ENCODE data around the gene SLC6A1. TPM values are rescaled to one million over a fixed set of nuclear protein-coding genes. Genes with fewer than 3 reads are reported as not detected.

The SLC6A1 gene
- polyA plus RNA-seq, 2 donors, result 6.9 to 12.7 TPM

GRCh38 chr3:11024181-11024580 lies 31.6 kb downstream of the SLC6A1 start:
- peaks cover 0 to 6% of the 10 kb centered on the region in 2 donors for H3K36me3 ChIP-seq (ENCODE audit: control insufficient read depth in 2 of 2, insufficient read depth in 2 of 2, low read length in 1 of 2)
- no peaks in the 10 kb centered on the region for H3K4me1 ChIP-seq (ENCODE audit: control insufficient read depth in 2 of 2, insufficient read depth in 2 of 2, low read length in 1 of 2)
- H3K27me3 ChIP-seq (ENCODE audit: control insufficient read depth in 1 of 2, insufficient read depth in 2 of 2, low read length in 2 of 2), result no peaks in the 10 kb centered on the region
- WGBS, 2 donors, result 81 to 88% methylated on average over 4 of the region's 4 CpGs
- H3K4me3 ChIP-seq (ENCODE audit: low read depth in 1 of 2, low read length in 2 of 2), result no peak overlapping the region
- H3K27ac ChIP-seq (ENCODE audit: low read depth in 2 of 2, low read length in 1 of 2), result no peak overlapping the region
- peaks cover 0 to 7% of the 10 kb centered on the region in 2 donors for H3K9me3 ChIP-seq (ENCODE audit: control insufficient read depth in 2 of 2, insufficient read depth in 1 of 2, low read depth in 1 of 2, low read length in 1 of 2)

- Histone ChIP-seq H3K4me3 (ENCODE audit: low read depth in 1 of 2, low read length in 2 of 2) (no peak overlapping the region), H3K27ac (ENCODE audit: low read depth in 2 of 2, low read length in 1 of 2) (no peak overlapping the region), H3K36me3 (ENCODE audit: control insufficient read depth in 2 of 2, insufficient read depth in 2 of 2, low read length in 1 of 2) (peaks cover 0 to 4% of the 10 kb centered on the region in 2 donors), H3K4me1 (ENCODE audit: control insufficient read depth in 2 of 2, insufficient read depth in 2 of 2, low read length in 1 of 2) (no peaks in the 10 kb centered on the region), H3K27me3 (ENCODE audit: control insufficient read depth in 1 of 2, insufficient read depth in 2 of 2, low read length in 2 of 2) (no peaks in the 10 kb centered on the region), H3K9me3 (ENCODE audit: control insufficient read depth in 2 of 2, insufficient read depth in 1 of 2, low read depth in 1 of 2, low read length in 1 of 2) (peaks cover 0 to 7% of the 10 kb centered on the region in 2 donors)
- WGBS, 2 donors, result 71 to 72% methylated on average over 3 of the region's 3 CpGs
Measured at GRCh38 chr3:11029948-11030347, 37.4 kb downstream of the SLC6A1 start.

GRCh38 chr3:11033871-11034270 lies 41.3 kb downstream of the SLC6A1 start:
- Histone ChIP-seq H3K4me1 (ENCODE audit: control insufficient read depth in 2 of 2, insufficient read depth in 2 of 2, low read length in 1 of 2) (no peaks in the 10 kb centered on the region), H3K4me3 (ENCODE audit: low read depth in 1 of 2, low read length in 2 of 2) (no peak overlapping the region), H3K36me3 (ENCODE audit: control insufficient read depth in 2 of 2, insufficient read depth in 2 of 2, low read length in 1 of 2) (peaks cover 0 to 2% of the 10 kb centered on the region in 2 donors), H3K9me3 (ENCODE audit: control insufficient read depth in 2 of 2, insufficient read depth in 1 of 2, low read depth in 1 of 2, low read length in 1 of 2) (peaks cover 0 to 4% of the 10 kb centered on the region in 2 donors), H3K27me3 (ENCODE audit: control insufficient read depth in 1 of 2, insufficient read depth in 2 of 2, low read length in 2 of 2) (no peaks in the 10 kb centered on the region), H3K27ac (ENCODE audit: low read depth in 2 of 2, low read length in 1 of 2) (no peak overlapping the region)
- 86 to 90% methylated on average over 3 of the region's 3 CpGs for WGBS, 2 donors

DNA sequence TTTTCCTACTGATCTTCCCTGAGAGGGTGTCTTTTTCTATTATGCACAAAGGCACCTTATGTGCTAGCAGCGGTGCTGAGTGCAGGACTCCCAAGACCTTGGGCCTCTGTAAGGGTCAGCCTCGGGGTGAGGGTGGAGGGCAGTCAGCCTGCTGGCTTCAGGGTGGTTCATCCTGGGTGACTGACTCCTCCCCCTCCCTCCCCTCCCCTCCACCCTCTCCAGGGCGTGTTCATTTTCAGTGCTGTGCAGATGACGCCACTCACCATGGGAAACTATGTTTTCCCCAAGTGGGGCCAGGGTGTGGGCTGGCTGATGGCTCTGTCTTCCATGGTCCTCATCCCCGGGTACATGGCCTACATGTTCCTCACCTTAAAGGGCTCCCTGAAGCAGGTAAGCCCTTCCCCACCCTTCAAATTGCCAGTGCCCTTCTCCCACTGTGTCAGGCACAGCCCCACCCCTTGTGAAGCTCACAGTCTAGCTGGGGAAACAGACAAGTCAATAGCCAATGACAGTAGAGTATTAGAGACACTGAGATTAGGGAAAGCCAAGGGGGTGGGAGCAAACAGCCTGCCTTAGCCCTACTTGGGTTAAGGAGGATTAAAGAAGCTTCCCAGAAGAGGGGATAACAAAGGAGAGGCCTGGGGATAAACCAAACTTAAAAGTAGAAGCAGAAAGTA lies 41.9 kb downstream of the SLC6A1 start:
- no peak overlapping the region for H3K4me3 ChIP-seq (ENCODE audit: low read depth in 1 of 2, low read length in 2 of 2)
- no peak overlapping the region for H3K27ac ChIP-seq (ENCODE audit: low read depth in 2 of 2, low read length in 1 of 2)
- WGBS, 2 donors, result 57 to 64% methylated on average over 5 of the region's 5 CpGs
- H3K36me3 ChIP-seq (ENCODE audit: control insufficient read depth in 2 of 2, insufficient read depth in 2 of 2, low read length in 1 of 2), result peaks cover 0 to 2% of the 10 kb centered on the region in 2 donors
- H3K4me1 ChIP-seq (ENCODE audit: control insufficient read depth in 2 of 2, insufficient read depth in 2 of 2, low read length in 1 of 2), result no peaks in the 10 kb centered on the region
- H3K9me3 ChIP-seq (ENCODE audit: control insufficient read depth in 2 of 2, insufficient read depth in 1 of 2, low read depth in 1 of 2, low read length in 1 of 2), result peaks cover 0 to 4% of the 10 kb centered on the region in 2 donors
- no peaks in the 10 kb centered on the region for H3K27me3 ChIP-seq (ENCODE audit: control insufficient read depth in 1 of 2, insufficient read depth in 2 of 2, low read length in 2 of 2)

- no peak overlapping the region for H3K4me3 ChIP-seq (ENCODE audit: low read depth in 1 of 2, low read length in 2 of 2)
- no peaks in the 10 kb centered on the region for H3K4me1 ChIP-seq (ENCODE audit: control insufficient read depth in 2 of 2, insufficient read depth in 2 of 2, low read length in 1 of 2)
- 81 to 83% methylated on average over 19 of the region's 19 CpGs for WGBS, 2 donors
- peaks cover 0 to 4% of the 10 kb centered on the region in 2 donors for H3K9me3 ChIP-seq (ENCODE audit: control insufficient read depth in 2 of 2, insufficient read depth in 1 of 2, low read depth in 1 of 2, low read length in 1 of 2)
- H3K27ac ChIP-seq (ENCODE audit: low read depth in 2 of 2, low read length in 1 of 2), result no peak overlapping the region
- peaks cover 0 to 2% of the 10 kb centered on the region in 2 donors for H3K36me3 ChIP-seq (ENCODE audit: control insufficient read depth in 2 of 2, insufficient read depth in 2 of 2, low read length in 1 of 2)
- no peaks in the 10 kb centered on the region for H3K27me3 ChIP-seq (ENCODE audit: control insufficient read depth in 1 of 2, insufficient read depth in 2 of 2, low read length in 2 of 2)
Measured at GRCh38 chr3:11035757-11036505, 43.4 kb downstream of the SLC6A1 start.

- Histone ChIP-seq H3K27me3 (ENCODE audit: control insufficient read depth in 1 of 2, insufficient read depth in 2 of 2, low read length in 2 of 2) (no peaks in the 10 kb centered on the region), H3K4me1 (ENCODE audit: control insufficient read depth in 2 of 2, insufficient read depth in 2 of 2, low read length in 1 of 2) (no peaks in the 10 kb centered on the region), H3K4me3 (ENCODE audit: low read depth in 1 of 2, low read length in 2 of 2) (no peak overlapping the region), H3K27ac (ENCODE audit: low read depth in 2 of 2, low read length in 1 of 2) (no peak overlapping the region), H3K9me3 (ENCODE audit: control insufficient read depth in 2 of 2, insufficient read depth in 1 of 2, low read depth in 1 of 2, low read length in 1 of 2) (peaks cover 0 to 4% of the 10 kb centered on the region in 2 donors), H3K36me3 (ENCODE audit: control insufficient read depth in 2 of 2, insufficient read depth in 2 of 2, low read length in 1 of 2) (peaks cover 0 to 2% of the 10 kb centered on the region in 2 donors)
- 56 to 60% methylated on average over 24 of the region's 24 CpGs for WGBS, 2 donors
Measured at GRCh38 chr3:11037241-11037873, 44.8 kb downstream of the SLC6A1 start.

DNA sequence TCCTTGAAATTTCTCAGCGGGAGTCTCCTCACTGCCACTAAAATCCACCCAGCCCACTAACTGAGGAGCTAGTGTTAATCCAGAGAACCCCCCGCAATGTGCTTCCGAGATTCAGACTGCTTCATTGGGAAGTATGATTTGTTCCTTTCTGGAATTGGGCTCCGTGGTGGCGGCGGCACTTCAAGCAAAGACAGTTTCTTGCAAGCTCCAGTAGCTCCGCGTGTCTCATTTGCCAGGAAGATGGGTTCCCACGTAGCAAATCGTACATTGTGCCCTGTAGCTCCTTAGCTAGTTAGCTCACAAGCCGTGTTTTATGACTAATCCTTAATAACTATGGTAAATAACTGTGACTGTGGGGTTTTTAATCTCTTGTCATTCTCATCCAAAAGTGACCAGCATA lies 45.4 kb downstream of the SLC6A1 start:
- no peaks in the 10 kb centered on the region for H3K27me3 ChIP-seq (ENCODE audit: control insufficient read depth in 1 of 2, insufficient read depth in 2 of 2, low read length in 2 of 2)
- H3K36me3 ChIP-seq (ENCODE audit: control insufficient read depth in 2 of 2, insufficient read depth in 2 of 2, low read length in 1 of 2), result peaks cover 0 to 2% of the 10 kb centered on the region in 2 donors
- no peak overlapping the region for H3K4me3 ChIP-seq (ENCODE audit: low read depth in 1 of 2, low read length in 2 of 2)
- WGBS, 2 donors, result 82 to 85% methylated on average over 11 of the region's 11 CpGs
- H3K9me3 ChIP-seq (ENCODE audit: control insufficient read depth in 2 of 2, insufficient read depth in 1 of 2, low read depth in 1 of 2, low read length in 1 of 2), result peaks cover 0 to 4% of the 10 kb centered on the region in 2 donors
- H3K27ac ChIP-seq (ENCODE audit: low read depth in 2 of 2, low read length in 1 of 2), result no peak overlapping the region
- H3K4me1 ChIP-seq (ENCODE audit: control insufficient read depth in 2 of 2, insufficient read depth in 2 of 2, low read length in 1 of 2), result no peaks in the 10 kb centered on the region

GRCh38 chr3:11045536-11045935 lies 53.0 kb downstream of the SLC6A1 start:
- WGBS, 2 donors, result 68 to 77% methylated on average over 5 of the region's 5 CpGs
- Histone ChIP-seq H3K4me1 (ENCODE audit: control insufficient read depth in 2 of 2, insufficient read depth in 2 of 2, low read length in 1 of 2) (no peaks in the 10 kb centered on the region), H3K36me3 (ENCODE audit: control insufficient read depth in 2 of 2, insufficient read depth in 2 of 2, low read length in 1 of 2) (no peaks in the 10 kb centered on the region), H3K9me3 (ENCODE audit: control insufficient read depth in 2 of 2, insufficient read depth in 1 of 2, low read depth in 1 of 2, low read length in 1 of 2) (no peaks in the 10 kb centered on the region), H3K27me3 (ENCODE audit: control insufficient read depth in 1 of 2, insufficient read depth in 2 of 2, low read length in 2 of 2) (no peaks in the 10 kb centered on the region), H3K4me3 (ENCODE audit: low read depth in 1 of 2, low read length in 2 of 2) (no peak overlapping the region), H3K27ac (ENCODE audit: low read depth in 2 of 2, low read length in 1 of 2) (no peak overlapping the region)

GRCh38 chr3:11047500-11047899 lies 55.0 kb downstream of the SLC6A1 start:
- Histone ChIP-seq H3K27ac (ENCODE audit: low read depth in 2 of 2, low read length in 1 of 2) (no peak overlapping the region), H3K4me3 (ENCODE audit: low read depth in 1 of 2, low read length in 2 of 2) (no peak overlapping the region), H3K4me1 (ENCODE audit: control insufficient read depth in 2 of 2, insufficient read depth in 2 of 2, low read length in 1 of 2) (no peaks in the 10 kb centered on the region), H3K36me3 (ENCODE audit: control insufficient read depth in 2 of 2, insufficient read depth in 2 of 2, low read length in 1 of 2) (no peaks in the 10 kb centered on the region), H3K9me3 (ENCODE audit: control insufficient read depth in 2 of 2, insufficient read depth in 1 of 2, low read depth in 1 of 2, low read length in 1 of 2) (no peaks in the 10 kb centered on the region), H3K27me3 (ENCODE audit: control insufficient read depth in 1 of 2, insufficient read depth in 2 of 2, low read length in 2 of 2) (no peaks in the 10 kb centered on the region)
- 75 to 77% methylated on average over 2 of the region's 2 CpGs for WGBS, 2 donors
